H9 (cell line): ENCODE data around the gene IGF1R. TPM values are rescaled to one million over a fixed set of nuclear protein-coding genes. Genes with fewer than 3 reads are reported as not detected.

Source experiments
- DNase-seq: peaks from one replicate; pipeline ENCODE4 v3.0.0-alpha.2; 2017
- H2AFZ ChIP-seq: one replicate; pipeline ENCODE4 v1.6.1; 2013; ENCODE audit warnings: mild to moderate bottlenecking, low read length, control low read depth, moderate library complexity
- H2AK5ac ChIP-seq: 2 replicates; pipeline ENCODE4 v1.6.1; 2013; ENCODE audit warnings: low read length, control low read depth, mixed read lengths; ENCODE audit not compliant: insufficient read length
- H2BK120ac ChIP-seq: one replicate; pipeline ENCODE4 v1.6.1; 2013; ENCODE audit warnings: low read depth, mild to moderate bottlenecking, low read length, control low read depth, inconsistent platforms; ENCODE audit not compliant: poor library complexity, severe bottlenecking
- H2BK12ac ChIP-seq: 2 replicates; pipeline ENCODE4 v1.6.1; 2013; ENCODE audit warnings: low read length, control low read depth, mixed read lengths, low read depth; ENCODE audit not compliant: insufficient read length
- H2BK15ac ChIP-seq: 2 replicates; pipeline ENCODE4 v1.6.1; 2013; ENCODE audit warnings: low read depth, low read length, control low read depth
- H2BK20ac ChIP-seq: one replicate; pipeline ENCODE4 v1.6.1; 2013; ENCODE audit warnings: low read depth, mild to moderate bottlenecking, low read length, control low read depth, inconsistent platforms; ENCODE audit not compliant: poor library complexity, severe bottlenecking
- H2BK5ac ChIP-seq: 2 replicates; pipeline ENCODE4 v1.6.1; 2013; ENCODE audit warnings: low read length, control low read depth, mixed read lengths; ENCODE audit not compliant: insufficient read length
- H3K14ac ChIP-seq: 2 replicates; pipeline ENCODE4 v1.6.1; 2013; ENCODE audit warnings: low read length, control low read depth; ENCODE audit not compliant: insufficient read depth
- H3K18ac ChIP-seq: 2 replicates; pipeline ENCODE4 v1.6.1; 2013; ENCODE audit warnings: low read depth, mild to moderate bottlenecking, mixed read lengths, low read length, control low read depth; ENCODE audit not compliant: insufficient read length
- H3K23ac ChIP-seq: 2 replicates; pipeline ENCODE4 v1.6.1; 2013; ENCODE audit warnings: low read length, control low read depth, mixed read lengths, low read depth; ENCODE audit not compliant: insufficient read length
- H3K23me2 ChIP-seq: 2 replicates; pipeline ENCODE4 v1.6.1; 2013; ENCODE audit warnings: low read depth, mild to moderate bottlenecking, mixed read lengths, low read length, control low read depth; ENCODE audit not compliant: insufficient read length, poor library complexity, severe bottlenecking
- H3K27ac ChIP-seq: 2 replicates; pipeline ENCODE4 v1.5.1; 2013; ENCODE audit warnings: low read length, control low read depth, mixed read lengths, low read depth; ENCODE audit not compliant: insufficient read length
- H3K27me3 ChIP-seq: 2 replicates; pipeline ENCODE4 v1.6.1; 2013; ENCODE audit warnings: low read length, control low read depth, inconsistent platforms; ENCODE audit not compliant: insufficient read depth
- H3K4ac ChIP-seq: 2 replicates; pipeline ENCODE4 v1.6.1; 2013; ENCODE audit warnings: low read depth, mild to moderate bottlenecking, control low read depth, inconsistent platforms, low read length, moderate library complexity
- H3K4me1 ChIP-seq: 2 replicates; pipeline ENCODE4 v1.6.1; 2013; ENCODE audit warnings: low read length, control low read depth, inconsistent platforms; ENCODE audit not compliant: insufficient read depth
- H3K4me2 ChIP-seq: 2 replicates; pipeline ENCODE4 v1.6.1; 2013; ENCODE audit warnings: low read length, control low read depth, mixed read lengths; ENCODE audit not compliant: insufficient read length, insufficient read depth
- H3K56ac ChIP-seq: 2 replicates; pipeline ENCODE4 v1.6.1; 2013; ENCODE audit warnings: low read depth, mild to moderate bottlenecking, mixed read lengths, low read length, control low read depth; ENCODE audit not compliant: insufficient read length
- H3K79me1 ChIP-seq: 2 replicates; pipeline ENCODE4 v1.6.1; 2013; ENCODE audit warnings: low read depth, mild to moderate bottlenecking, moderate library complexity, low read length, control low read depth, inconsistent platforms; ENCODE audit not compliant: insufficient read depth, poor library complexity, severe bottlenecking
- H3K79me2 ChIP-seq: 2 replicates; pipeline ENCODE4 v1.6.1; 2013; ENCODE audit warnings: low read length, control low read depth, inconsistent platforms; ENCODE audit not compliant: insufficient read depth
- H3K9ac ChIP-seq: 2 replicates; pipeline ENCODE4 v1.6.1; 2013; ENCODE audit warnings: low read length, control low read depth, mixed read lengths; ENCODE audit not compliant: insufficient read length; ENCODE audit errors: extremely low read depth
- H3K9me3 ChIP-seq: one replicate; pipeline ENCODE4 v1.6.1; 2013; ENCODE audit warnings: low read depth, low read length, inconsistent platforms; ENCODE audit not compliant: control insufficient read depth
- H3T11ph ChIP-seq: one replicate; pipeline ENCODE4 v1.6.1; 2013; ENCODE audit warnings: mild to moderate bottlenecking, low read length, control low read depth, inconsistent platforms
- H4K20me1 ChIP-seq: one replicate; pipeline ENCODE4 v1.6.1; 2013; ENCODE audit not compliant: control insufficient read depth, insufficient read length, insufficient read depth
- H4K5ac ChIP-seq: 2 replicates; pipeline ENCODE4 v1.6.1; 2013; ENCODE audit warnings: low read depth, mild to moderate bottlenecking, mixed read lengths, low read length, control low read depth; ENCODE audit not compliant: insufficient read length
- H4K8ac ChIP-seq: replicated peaks from 2 replicates; pipeline ENCODE4 v1.6.1; 2013; ENCODE audit warnings: low read length, control low read depth, mixed read lengths, low read depth; ENCODE audit not compliant: insufficient read length
- H4K91ac ChIP-seq: 2 replicates; pipeline ENCODE4 v1.6.1; 2013; ENCODE audit warnings: low read depth, mild to moderate bottlenecking, moderate library complexity, mixed read lengths, low read length, control low read depth; ENCODE audit not compliant: insufficient read length
- H3K27ac Mint-ChIP-seq, 3 experiments: 2 replicates in 2 of 3; 3 replicates in 1 of 3; pipeline ENCODE4 v1.8.0; 2020 to 2021; ENCODE audit warnings: mixed read lengths in 3 of 3, mild to moderate bottlenecking in 1 of 3, moderate library complexity in 1 of 3
- H3K27me3 Mint-ChIP-seq: 2 replicates; pipeline ENCODE4 v1.8.0; 2021; ENCODE audit warnings: low read depth, mild to moderate bottlenecking, moderate library complexity, mixed read lengths
- H3K36me3 Mint-ChIP-seq, 3 experiments: 2 replicates in 2 of 3; 3 replicates in 1 of 3; pipeline ENCODE4 v1.8.0; 2020 to 2021; ENCODE audit warnings: low read depth in 3 of 3, mixed read lengths in 3 of 3; ENCODE audit not compliant: insufficient read depth in 1 of 3
- H3K4me1 Mint-ChIP-seq, 2 experiments: 2 replicates each; pipeline ENCODE4 v1.8.0; 2020; ENCODE audit warnings: mixed read lengths in 2 of 2
- H3K4me3 Mint-ChIP-seq, 2 experiments: 2 replicates in 1 of 2; 3 replicates in 1 of 2; pipeline ENCODE4 v1.8.0; 2020 to 2021; ENCODE audit warnings: mild to moderate bottlenecking in 2 of 2, mixed read lengths in 2 of 2, moderate library complexity in 1 of 2
- H3K9me3 Mint-ChIP-seq, 2 experiments: 2 replicates in 1 of 2; 3 replicates in 1 of 2; pipeline ENCODE4 v1.8.0; 2020; ENCODE audit warnings: mild to moderate bottlenecking in 2 of 2, mixed read lengths in 2 of 2, moderate library complexity in 1 of 2
- WGBS: extraction: QIAGEN DNeasy Blood & Tissue Kit; methylation state at CpG from one replicate; pipeline ENCODE4 v1.1.7; 2013; ENCODE audit warnings: missing lambda C conversion rate, low lambda C conversion rate, mixed read lengths; ENCODE audit not compliant: insufficient read length; ENCODE audit errors: extremely low coverage; 5-methylcytosine and 5-hydroxymethylcytosine counted together
- total RNA-seq: library from RNA; stranded (reverse); gene quantifications from 2 replicates; pipeline ENCODE4 v1.2.1, GENCODE V29; 2021
- TF ChIP-seq, protein P1 (sequence below): fragments of 200-600 bp; sonication (generic); conservative IDR thresholded peaks from 3 replicates; pipeline ENCODE4 v1.8.0; 2021; ENCODE audit warnings: antibody characterized with exemption, mild to moderate bottlenecking

IGF1R gene
- total RNA-seq, 1 experiment from 2014 or later = 70.0 TPM

GRCh38 chr15:98718426-98719136 is 70.2 kb downstream of the IGF1R start:
- no peak overlapping the region for H2BK5ac ChIP-seq
- H3K4me1 ChIP-seq = peaks cover 49% of the 10 kb centered on the region
- peaks cover 91% of the 10 kb centered on the region; the same call in 1 of the 2 replicates for H3K79me2 ChIP-seq
- no CpG with 5 or more reads among the region's 10 CpGs for WGBS
- no peak overlapping the region for H3T11ph ChIP-seq
- Mint-ChIP-seq H3K9me3 (no peaks in the 10 kb centered on the region), H3K36me3 (peaks cover 2 to 5% (median 3%) of the 10 kb centered on the region in 3 experiments; a peak in 4 of 7 replicates), H3K27ac (peak overlapping the region; percentile 12 to 65 (median 49); a peak in 5 of 7 replicates), H3K27me3 (no peaks in the 10 kb centered on the region), H3K4me1 (peaks cover 89 to 92% of the 10 kb centered on the region in 2 experiments), H3K4me3 (peak overlapping the region in 1 of 2 experiments; percentile 53; a peak in 3 of 5 replicates)
- no peaks in the 10 kb centered on the region for H3K23me2 ChIP-seq
- H3K56ac ChIP-seq = no peak overlapping the region
- no peak overlapping the region for H3K4me2 ChIP-seq
- no peak overlapping the region for H2BK12ac ChIP-seq
- no peak overlapping the region for H2AK5ac ChIP-seq
- no peak for DNase-seq
- H3K79me1 ChIP-seq = peaks cover 21% of the 10 kb centered on the region
- no peak overlapping the region for H3K4ac ChIP-seq
- no peak overlapping the region for H4K8ac ChIP-seq
- no peaks in the 10 kb centered on the region; the same call in 1 of the 2 replicates for H3K27me3 ChIP-seq
- H3K27ac ChIP-seq = no peak overlapping the region
- no peak overlapping the region for H4K5ac ChIP-seq
- 0 out of 2 replicates have a peak overlapping the region, but pooled peaks have one; percentile 32 for H3K14ac ChIP-seq
- no peak overlapping the region for H3K18ac ChIP-seq
- H2BK120ac ChIP-seq = no peak overlapping the region
- TF ChIP-seq, protein P1, sequence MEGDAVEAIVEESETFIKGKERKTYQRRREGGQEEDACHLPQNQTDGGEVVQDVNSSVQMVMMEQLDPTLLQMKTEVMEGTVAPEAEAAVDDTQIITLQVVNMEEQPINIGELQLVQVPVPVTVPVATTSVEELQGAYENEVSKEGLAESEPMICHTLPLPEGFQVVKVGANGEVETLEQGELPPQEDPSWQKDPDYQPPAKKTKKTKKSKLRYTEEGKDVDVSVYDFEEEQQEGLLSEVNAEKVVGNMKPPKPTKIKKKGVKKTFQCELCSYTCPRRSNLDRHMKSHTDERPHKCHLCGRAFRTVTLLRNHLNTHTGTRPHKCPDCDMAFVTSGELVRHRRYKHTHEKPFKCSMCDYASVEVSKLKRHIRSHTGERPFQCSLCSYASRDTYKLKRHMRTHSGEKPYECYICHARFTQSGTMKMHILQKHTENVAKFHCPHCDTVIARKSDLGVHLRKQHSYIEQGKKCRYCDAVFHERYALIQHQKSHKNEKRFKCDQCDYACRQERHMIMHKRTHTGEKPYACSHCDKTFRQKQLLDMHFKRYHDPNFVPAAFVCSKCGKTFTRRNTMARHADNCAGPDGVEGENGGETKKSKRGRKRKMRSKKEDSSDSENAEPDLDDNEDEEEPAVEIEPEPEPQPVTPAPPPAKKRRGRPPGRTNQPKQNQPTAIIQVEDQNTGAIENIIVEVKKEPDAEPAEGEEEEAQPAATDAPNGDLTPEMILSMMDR = no peak
- H2BK20ac ChIP-seq = no peak overlapping the region
- no peak overlapping the region for H3K23ac ChIP-seq
- H3K9me3 ChIP-seq = no peaks in the 10 kb centered on the region
- no peak overlapping the region for H2BK15ac ChIP-seq
- no peak overlapping the region for H2AFZ ChIP-seq
- H3K9ac ChIP-seq = no peak overlapping the region
- H4K91ac ChIP-seq = no peak overlapping the region
- H4K20me1 ChIP-seq = no peaks in the 10 kb centered on the region
